HG03045 (cell line): Measurements from ENCODE around the gene PITX1.

Experiments used
- ATAC-seq: cut with Tn5 transposase; IDR thresholded peaks from one replicate; pipeline ENCODE4 v1.9.1; 2021; ENCODE audit warnings: mild to moderate bottlenecking, moderate library complexity; ENCODE audit not compliant: unreplicated experiment

The PITX1 gene

GRCh38 chr5:135042595-135042994, 8.6 kb upstream of the PITX1 start:
- ATAC-seq = no peak

DNA sequence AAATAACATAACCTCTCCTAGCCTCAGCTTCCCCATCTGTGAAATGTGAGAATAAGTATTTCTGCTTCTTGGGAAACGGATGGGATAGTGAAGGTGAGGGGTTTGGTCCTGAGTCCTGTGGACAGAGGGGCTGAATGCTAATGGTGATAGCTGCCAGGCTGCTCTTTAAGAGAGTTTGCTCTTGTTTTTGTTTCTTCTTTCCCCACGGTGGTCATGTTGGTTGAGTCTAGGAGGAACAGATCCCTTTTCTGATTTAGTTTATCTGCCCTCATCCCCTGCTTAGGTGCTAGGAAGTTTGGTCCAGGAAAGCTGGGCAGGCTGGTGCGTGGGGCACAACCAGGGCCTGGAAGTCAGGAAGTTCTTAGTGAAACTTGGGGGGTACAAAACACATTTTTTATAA, 7.7 kb upstream of the PITX1 start:
- ATAC-seq = no peak

- ATAC-seq = no peak
Measured at GRCh38 chr5:135041145-135041587, 7.1 kb upstream of the PITX1 start.

DNA sequence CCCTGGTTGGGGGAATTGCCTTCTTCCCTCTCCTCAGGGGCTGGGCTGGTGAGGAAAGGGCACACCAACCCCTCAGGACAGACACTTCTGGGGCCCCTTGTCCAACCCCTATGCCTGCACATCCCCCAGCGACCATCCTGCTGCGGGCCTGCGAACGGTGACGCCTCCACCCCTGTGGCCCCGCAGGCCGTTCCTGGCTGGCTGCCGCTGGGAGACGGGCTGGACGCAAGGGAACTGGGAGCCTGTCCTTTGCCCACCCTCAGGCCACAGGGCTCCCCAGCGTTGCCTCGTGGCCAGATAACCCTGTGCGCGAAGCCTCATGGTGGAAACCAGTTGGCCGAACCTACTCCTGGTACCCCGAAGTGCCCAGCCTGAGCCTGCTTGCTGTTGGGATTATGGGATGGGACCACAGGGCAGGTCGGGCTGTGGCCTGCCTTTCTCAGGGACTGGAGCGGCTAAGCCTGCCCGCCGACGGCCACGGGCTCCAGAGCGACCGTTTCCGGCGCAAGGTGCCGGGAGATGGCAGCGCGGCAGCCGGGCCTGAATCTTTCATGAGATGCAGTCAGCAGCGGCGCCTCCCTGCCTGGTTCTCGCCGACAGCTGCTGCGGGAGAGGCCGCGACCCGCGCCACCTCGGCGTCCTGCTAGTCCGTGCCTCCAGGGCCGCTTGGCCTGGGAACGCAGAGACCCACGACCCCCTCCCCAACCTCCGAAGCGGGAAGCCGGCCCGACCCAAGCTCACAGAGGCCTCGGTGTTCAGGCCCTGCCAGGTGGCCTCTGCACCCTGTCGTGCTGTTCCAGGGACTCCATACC, 6.5 kb upstream of the PITX1 start:
- ATAC-seq = no peak

DNA sequence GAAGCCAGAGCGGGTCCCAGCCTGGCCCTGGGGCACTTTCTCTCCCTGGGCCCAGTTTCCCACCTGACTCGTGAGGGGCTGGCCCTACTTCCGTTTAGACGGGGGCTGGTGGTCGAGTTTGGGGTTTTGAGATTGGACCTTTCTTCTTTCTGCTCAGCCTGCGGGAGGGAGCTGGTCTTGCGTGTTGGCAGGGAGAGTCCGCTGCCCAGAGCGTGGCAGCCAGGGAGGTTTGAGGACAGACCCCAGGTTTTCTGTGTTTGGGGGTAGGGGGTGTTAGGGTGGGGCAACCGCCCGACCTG, 6.0 kb upstream of the PITX1 start:
- ATAC-seq = no peak

DNA sequence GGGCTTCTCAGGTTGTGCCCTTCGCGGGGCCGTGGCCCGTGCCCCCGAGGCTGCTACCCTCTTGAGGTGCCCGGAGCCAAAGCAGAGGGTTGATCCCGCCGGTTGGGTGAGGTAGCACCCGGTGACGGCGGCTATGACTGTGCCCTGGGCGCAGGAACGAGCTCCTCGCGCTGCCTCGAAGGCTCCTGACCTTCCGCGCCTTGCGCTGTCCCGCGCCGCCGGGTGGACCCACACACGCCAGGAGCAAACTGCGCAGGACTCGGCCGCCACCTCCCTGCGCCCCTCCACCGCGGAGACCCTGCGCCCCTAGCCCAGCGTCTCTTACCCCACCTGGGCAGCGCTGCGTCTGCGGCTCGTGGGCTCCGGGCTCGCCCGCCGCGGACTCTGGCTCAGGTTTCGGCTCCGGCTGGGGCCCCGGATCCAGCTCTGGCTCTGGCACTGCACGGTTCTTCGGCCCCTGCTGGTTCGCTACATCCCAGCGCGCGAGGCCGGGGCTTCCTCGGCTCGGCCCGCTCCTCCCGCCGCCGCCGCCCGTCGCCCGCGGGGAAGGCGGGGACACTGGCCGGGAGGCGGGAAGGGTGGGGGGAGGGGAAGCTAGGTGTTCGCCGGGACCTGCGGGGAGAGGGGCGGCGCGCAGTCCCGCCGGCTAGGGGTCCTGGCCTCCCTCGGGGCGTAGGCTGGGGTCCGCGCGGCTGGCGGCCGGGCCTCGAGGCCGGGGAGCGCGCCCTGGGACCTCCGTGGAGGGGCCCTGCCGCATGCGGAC, 5.4 kb upstream of the PITX1 start:
- no peak for ATAC-seq

- ATAC-seq = no peak
Measured at GRCh38 chr5:135038813-135039270, 4.8 kb upstream of the PITX1 start.

- ATAC-seq = no peak
Measured at GRCh38 chr5:135038205-135038812, 4.3 kb upstream of the PITX1 start.

DNA sequence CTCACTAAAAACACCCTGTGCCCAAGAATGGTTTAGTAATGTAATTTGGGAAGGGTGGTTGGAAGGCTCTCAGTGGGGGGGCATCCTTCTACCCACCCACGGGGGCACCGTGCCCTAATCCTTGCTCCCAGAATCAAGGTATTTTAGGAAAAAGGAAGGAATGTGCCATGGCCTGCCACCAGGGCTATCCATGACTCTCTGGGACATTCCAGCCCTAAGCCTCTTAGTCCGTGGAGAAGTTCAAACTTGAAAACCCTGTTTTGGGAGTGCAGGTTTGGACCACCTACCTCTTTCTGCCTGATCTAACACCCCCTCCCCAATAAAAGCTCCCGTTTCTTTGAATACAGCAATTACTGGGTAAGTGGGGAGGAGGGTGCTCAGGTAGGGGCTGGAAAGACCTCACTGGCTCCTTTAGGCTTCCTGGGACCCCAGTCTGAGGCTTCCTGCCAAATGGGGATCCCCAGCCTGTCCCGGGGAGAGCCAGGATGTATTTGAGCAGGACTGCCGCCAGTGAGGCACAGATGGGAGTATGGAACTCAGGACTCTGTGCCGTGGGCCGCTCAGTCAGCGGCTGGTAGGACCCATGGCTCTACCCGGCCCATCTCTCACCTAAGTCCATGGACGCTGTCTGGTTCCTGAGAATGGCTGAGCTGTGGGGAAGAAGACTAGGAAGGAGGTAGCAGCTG, 3.6 kb upstream of the PITX1 start:
- ATAC-seq = no peak

- no peak for ATAC-seq
Measured at GRCh38 chr5:135036405-135036804, 2.4 kb upstream of the PITX1 start.

- ATAC-seq = no peak
Measured at GRCh38 chr5:135035678-135036030, 1.6 kb upstream of the PITX1 start.

GRCh38 chr5:135034963-135035677, 1.1 kb upstream of the PITX1 start:
- no peak for ATAC-seq

- ATAC-seq = no peak
Measured at GRCh38 chr5:135034236-135034962, 371 bp upstream of the PITX1 start.

GRCh38 chr5:135032999-135033861, 798 bp downstream of the PITX1 start:
- ATAC-seq = no peak

DNA sequence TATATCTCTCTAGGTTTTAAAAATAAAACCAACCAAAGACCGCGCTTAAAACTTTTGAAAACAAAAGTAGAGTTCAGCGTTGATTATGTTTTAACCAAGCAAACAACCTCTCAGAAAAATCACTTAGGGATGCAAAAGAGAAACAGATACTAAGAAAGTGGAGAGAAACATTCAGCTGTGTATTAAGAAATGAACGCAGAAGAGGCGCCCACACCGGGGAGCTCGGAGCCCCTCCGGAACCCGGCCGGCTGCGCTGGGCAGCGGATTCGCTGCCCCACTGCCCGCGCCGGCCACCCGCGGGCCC, 1.4 kb downstream of the PITX1 start:
- no peak for ATAC-seq

DNA sequence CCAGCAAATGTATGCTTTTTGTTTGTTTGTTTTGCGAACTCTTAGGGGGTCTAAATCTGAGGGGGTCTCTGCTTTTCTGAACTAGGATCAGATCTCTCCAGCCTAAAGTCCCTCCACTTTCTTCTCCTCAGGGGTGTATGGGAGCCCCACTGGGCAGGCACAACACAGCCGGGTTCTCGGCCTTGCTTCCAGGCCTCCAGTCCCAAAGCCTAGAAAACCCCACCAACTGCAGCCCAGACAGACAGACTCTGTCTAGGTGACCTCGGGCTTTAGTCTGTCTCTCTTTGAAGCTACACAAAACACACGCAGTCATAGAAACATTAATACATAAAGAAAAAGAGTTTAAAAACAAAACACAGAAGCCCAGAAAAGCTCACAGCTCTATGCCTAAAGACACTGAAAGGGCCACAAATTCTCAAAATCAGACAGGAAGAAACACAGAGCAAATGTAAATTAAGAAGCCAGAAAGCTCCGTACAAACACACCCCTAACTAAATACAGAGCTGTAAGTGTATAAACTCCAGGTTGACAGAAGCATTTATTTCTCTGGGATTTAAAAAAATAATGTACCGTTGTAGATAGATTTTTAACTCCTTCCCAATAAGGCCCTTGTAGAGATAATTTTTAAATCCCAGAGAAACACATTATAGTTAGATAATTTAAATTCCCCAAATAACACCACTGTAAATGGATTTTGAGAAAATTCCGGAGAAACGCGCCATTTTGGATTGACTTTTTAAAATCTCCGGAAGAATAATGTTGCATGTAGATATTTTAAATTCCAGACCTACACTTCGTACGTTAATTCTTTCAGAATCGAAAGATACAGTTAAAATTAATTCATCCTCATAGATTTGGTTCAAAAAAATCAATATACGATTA, 2.0 kb downstream of the PITX1 start:
- no peak for ATAC-seq

DNA sequence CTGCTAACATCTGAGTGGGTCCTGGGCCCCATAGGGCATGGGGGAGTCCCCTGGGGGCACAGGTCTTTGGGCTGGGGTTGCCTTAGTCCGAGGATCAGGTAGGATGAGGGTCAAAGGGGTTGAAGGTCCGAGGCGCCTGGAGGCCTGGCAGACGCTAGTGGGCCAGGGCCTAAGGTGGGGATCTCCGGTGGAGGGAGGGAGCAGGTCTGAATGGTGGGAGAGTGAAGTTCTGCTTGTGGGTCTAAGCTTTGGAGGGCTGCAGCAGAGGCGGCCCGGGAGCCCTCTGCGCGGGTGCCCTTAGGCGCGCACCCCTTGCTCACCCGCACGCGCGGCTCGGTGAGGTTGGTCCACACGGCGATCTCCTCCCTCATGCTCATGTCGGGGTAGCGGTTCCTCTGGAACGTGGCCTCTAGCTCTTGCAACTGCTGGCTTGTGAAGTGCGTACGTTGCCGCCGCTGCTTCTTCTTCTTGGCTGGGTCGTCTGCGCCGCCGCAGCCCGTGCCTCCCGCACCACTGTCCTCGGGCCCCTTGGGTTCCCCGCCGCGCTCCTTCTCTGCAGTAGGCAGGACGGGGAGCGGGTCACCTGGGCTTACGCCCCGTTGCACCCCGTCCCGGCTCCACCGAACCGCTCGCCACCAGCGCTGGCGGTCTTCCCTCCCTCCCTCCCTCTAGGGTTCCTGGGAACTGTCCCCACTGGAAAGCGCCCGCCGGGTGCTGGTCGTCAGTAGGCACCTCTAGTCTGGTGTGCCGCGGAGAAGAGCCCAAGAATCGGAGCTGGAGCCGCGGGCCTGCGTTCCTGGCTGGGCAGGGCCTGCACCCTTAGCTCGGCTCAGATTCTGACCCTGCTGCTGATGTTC, 2.8 kb downstream of the PITX1 start:
- ATAC-seq = no peak
